Calu3 (cell line): ENCODE data around the gene ALPG. TPM values are rescaled to one million over a fixed set of nuclear protein-coding genes. Genes with fewer than 3 reads are reported as not detected.

Experiments used
- BruUV-seq: library from RNA; stranded (reverse); fragments of 400-500 nt; replicated peaks from 2 replicates; lab custom pipeline; 2021; lab: Mats Ljungman, UMichigan
- CTCF ChIA-PET: fragments of 300-600 bp; sonication (Branson Sonifier 250); formaldehyde crosslinking; loops from one replicate; lab custom pipeline; 2022; ENCODE audit warnings: antibody characterized with exemption; lab: Charles Lee
- DNase-seq: peaks from one replicate; pipeline ENCODE4 v3.0.0; 2022
- H3K27ac Mint-ChIP-seq: one replicate; pipeline ENCODE4 v1.8.0; 2022; ENCODE audit warnings: mixed read lengths; ENCODE audit not compliant: unreplicated experiment
- H3K27me3 Mint-ChIP-seq: one replicate; pipeline ENCODE4 v1.8.0; 2022; ENCODE audit warnings: mixed read lengths; ENCODE audit not compliant: unreplicated experiment
- H3K36me3 Mint-ChIP-seq: one replicate; pipeline ENCODE4 v1.8.0; 2022; ENCODE audit warnings: mild to moderate bottlenecking, moderate library complexity, mixed read lengths; ENCODE audit not compliant: insufficient read depth, unreplicated experiment
- H3K4me1 Mint-ChIP-seq: one replicate; pipeline ENCODE4 v1.8.0; 2022; ENCODE audit warnings: mild to moderate bottlenecking, low read depth, mixed read lengths; ENCODE audit not compliant: unreplicated experiment
- H3K4me3 Mint-ChIP-seq: one replicate; pipeline ENCODE4 v1.8.0; 2022; ENCODE audit warnings: mild to moderate bottlenecking, low read depth, moderate library complexity, mixed read lengths; ENCODE audit not compliant: unreplicated experiment
- H3K9me3 Mint-ChIP-seq: one replicate; pipeline ENCODE4 v1.8.0; 2022; ENCODE audit warnings: low read depth, mixed read lengths; ENCODE audit not compliant: unreplicated experiment
- CTCF ChIP-seq: fragments of 200-600 bp; IDR thresholded peaks from one replicate; pipeline ENCODE4 v1.8.0; 2022; ENCODE audit warnings: antibody characterized with exemption; ENCODE audit not compliant: unreplicated experiment
- intact Hi-C: fragments of 100-400 bp; cut with micrococcal nuclease; formaldehyde crosslinking; loops from one replicate; pipeline ENCODE4 v1.10.0; 2022; ENCODE audit not compliant: unreplicated experiment
- total RNA-seq: library from RNA; stranded (reverse); gene quantifications from 2 replicates; pipeline ENCODE4 v1.2.3, GENCODE V29; 2022

Gene ALPG
- total RNA-seq, 1 experiment from 2014 or later, result not detected

GRCh38 chr2:232372231-232373208, 34.1 kb upstream of the ALPG start:
- no peaks in the 10 kb centered on the region for H3K4me1 Mint-ChIP-seq
- CTCF ChIA-PET, result interaction anchor here (1.5 kb wide), 1 partner anchor 10 kb away, joined by 3 read pairs; no protein-coding TSS in a partner anchor
- no peak overlapping the region for H3K4me3 Mint-ChIP-seq
- BruUV-seq, result no TSS peak
- intact Hi-C loops, result no loop called here
- no peaks in the 10 kb centered on the region for H3K27me3 Mint-ChIP-seq
- TF ChIP-seq CTCF, result no peak
- no peaks in the 10 kb centered on the region for H3K36me3 Mint-ChIP-seq
- no peak for DNase-seq
- H3K27ac Mint-ChIP-seq, result no peak overlapping the region
- no peaks in the 10 kb centered on the region for H3K9me3 Mint-ChIP-seq

- DNase-seq, result no peak
- H3K9me3 Mint-ChIP-seq, result no peaks in the 10 kb centered on the region
- H3K27me3 Mint-ChIP-seq, result no peaks in the 10 kb centered on the region
- no peak overlapping the region for H3K4me3 Mint-ChIP-seq
- no peaks in the 10 kb centered on the region for H3K36me3 Mint-ChIP-seq
- CTCF ChIA-PET, result interaction anchor here (0.6 to 1.3 kb wide), 2 partner anchors 20 to 25 kb away, joined by 3 to 5 read pairs; no protein-coding TSS in a partner anchor
- no peak for TF ChIP-seq CTCF
- H3K4me1 Mint-ChIP-seq, result no peaks in the 10 kb centered on the region
- H3K27ac Mint-ChIP-seq, result no peak overlapping the region
- no TSS peak for BruUV-seq
- intact Hi-C loops, result no loop called here
Measured at GRCh38 chr2:232374356-232374755, 32.3 kb upstream of the ALPG start.

GRCh38 chr2:232375164-232375563, 31.5 kb upstream of the ALPG start:
- Mint-ChIP-seq H3K27ac (no peak overlapping the region), H3K27me3 (no peaks in the 10 kb centered on the region), H3K4me1 (no peaks in the 10 kb centered on the region), H3K9me3 (no peaks in the 10 kb centered on the region), H3K36me3 (no peaks in the 10 kb centered on the region), H3K4me3 (no peak overlapping the region)
- intact Hi-C loops, result no loop called here
- TF ChIP-seq CTCF, result no peak
- BruUV-seq, result no TSS peak
- DNase-seq, result no peak
- CTCF ChIA-PET, result no interaction called here

- CTCF ChIA-PET, result no interaction called here
Measured at GRCh38 chr2:232376260-232376659, 30.4 kb upstream of the ALPG start.

More at GRCh38 chr2:232376260-232376659, 30.4 kb upstream of the ALPG start:
- Mint-ChIP-seq H3K4me1 (no peaks in the 10 kb centered on the region), H3K4me3 (no peak overlapping the region), H3K36me3 (no peaks in the 10 kb centered on the region), H3K27ac (no peak overlapping the region), H3K27me3 (no peaks in the 10 kb centered on the region), H3K9me3 (no peaks in the 10 kb centered on the region)
- no peak for DNase-seq
- intact Hi-C loops, result no loop called here
- TF ChIP-seq CTCF, result no peak
- BruUV-seq, result no TSS peak
